Loucy (cell line): ENCODE measurements around the gene TYRO3.

Source experiments
- CTCF ChIP-seq: fragments of 200-600 bp; sonication (generic); conservative IDR thresholded peaks from 2 replicates; pipeline ENCODE4 v1.5.1; 2014; ENCODE audit warnings: mild to moderate bottlenecking, antibody characterized with exemption, low read length
- EZH2phosphoT487 ChIP-seq: fragments of 200-600 bp; IDR thresholded peaks from 2 replicates; pipeline ENCODE4 v1.6.1; 2018; ENCODE audit warnings: antibody characterized with exemption, mild to moderate bottlenecking, moderate library complexity, borderline replicate concordance

GRCh38 chr15:41553731-41554130 lies 5.3 kb upstream of the TYRO3 start:
- TF ChIP-seq CTCF (no peak), EZH2phosphoT487 (no peak)
